AG09309 (cell line): Measurements from ENCODE around the gene TMTC2.

Experiments used
- DNase-seq: peaks from one replicate; pipeline ENCODE4 v3.0.0-alpha.2; 2010; ENCODE audit warnings: low read depth
- H3K4me3 ChIP-seq: 2 replicates; pipeline ENCODE4 v1.5.1; 2011; ENCODE audit warnings: mild to moderate bottlenecking, low read depth, low read length, moderate library complexity; ENCODE audit not compliant: control insufficient read depth
- TF ChIP-seq, protein P1 (sequence below): IDR thresholded peaks from 2 replicates; pipeline ENCODE4 v1.5.1; 2011; ENCODE audit warnings: mild to moderate bottlenecking, low read depth, low read length, inconsistent platforms; ENCODE audit not compliant: insufficient read depth, control insufficient read depth; ENCODE audit errors: missing control alignments

Gene TMTC2

DNA sequence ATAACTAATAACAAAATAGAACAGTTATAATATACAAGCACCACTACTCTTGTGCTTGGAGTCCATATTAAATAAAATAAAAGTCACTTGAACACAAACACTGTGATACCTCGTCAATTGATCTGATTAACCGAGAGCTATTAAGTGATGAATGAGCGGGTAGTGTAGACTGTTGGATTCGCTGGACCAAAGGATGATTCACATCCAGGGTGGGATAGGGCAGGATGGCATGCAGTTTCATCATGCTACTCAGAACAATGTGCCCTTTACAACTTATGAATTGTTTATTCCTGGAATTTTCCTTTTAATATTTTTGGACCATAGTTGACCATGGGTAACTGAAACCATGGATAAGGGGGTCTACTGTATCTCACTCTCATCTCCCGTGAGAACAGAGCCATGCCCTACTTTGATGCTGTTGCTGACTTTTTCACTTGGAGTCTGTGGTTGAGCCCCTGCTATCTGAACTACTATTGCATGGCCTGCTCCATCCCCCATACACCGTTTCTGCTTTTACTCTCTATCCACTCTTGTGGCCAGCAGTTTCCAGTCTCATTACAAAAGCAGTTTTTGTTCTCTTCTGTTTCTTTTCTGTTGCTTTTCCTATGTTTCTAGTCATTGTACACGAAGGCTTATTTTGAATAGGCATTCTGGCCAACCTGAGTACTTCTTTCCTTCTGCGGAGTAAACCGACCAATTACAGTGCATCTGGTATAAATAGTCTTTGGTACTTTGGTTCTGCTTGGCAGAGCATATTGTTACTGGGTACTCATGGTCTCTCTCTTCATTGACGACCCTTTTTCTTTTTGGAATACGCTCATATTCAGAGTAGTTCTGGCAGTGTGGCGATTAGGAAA lies 12.2 kb downstream of the TMTC2 start:
- TF ChIP-seq, protein P1, sequence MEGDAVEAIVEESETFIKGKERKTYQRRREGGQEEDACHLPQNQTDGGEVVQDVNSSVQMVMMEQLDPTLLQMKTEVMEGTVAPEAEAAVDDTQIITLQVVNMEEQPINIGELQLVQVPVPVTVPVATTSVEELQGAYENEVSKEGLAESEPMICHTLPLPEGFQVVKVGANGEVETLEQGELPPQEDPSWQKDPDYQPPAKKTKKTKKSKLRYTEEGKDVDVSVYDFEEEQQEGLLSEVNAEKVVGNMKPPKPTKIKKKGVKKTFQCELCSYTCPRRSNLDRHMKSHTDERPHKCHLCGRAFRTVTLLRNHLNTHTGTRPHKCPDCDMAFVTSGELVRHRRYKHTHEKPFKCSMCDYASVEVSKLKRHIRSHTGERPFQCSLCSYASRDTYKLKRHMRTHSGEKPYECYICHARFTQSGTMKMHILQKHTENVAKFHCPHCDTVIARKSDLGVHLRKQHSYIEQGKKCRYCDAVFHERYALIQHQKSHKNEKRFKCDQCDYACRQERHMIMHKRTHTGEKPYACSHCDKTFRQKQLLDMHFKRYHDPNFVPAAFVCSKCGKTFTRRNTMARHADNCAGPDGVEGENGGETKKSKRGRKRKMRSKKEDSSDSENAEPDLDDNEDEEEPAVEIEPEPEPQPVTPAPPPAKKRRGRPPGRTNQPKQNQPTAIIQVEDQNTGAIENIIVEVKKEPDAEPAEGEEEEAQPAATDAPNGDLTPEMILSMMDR, result no peak
- DNase-seq, result no peak
- no peak overlapping the region for H3K4me3 ChIP-seq

DNA sequence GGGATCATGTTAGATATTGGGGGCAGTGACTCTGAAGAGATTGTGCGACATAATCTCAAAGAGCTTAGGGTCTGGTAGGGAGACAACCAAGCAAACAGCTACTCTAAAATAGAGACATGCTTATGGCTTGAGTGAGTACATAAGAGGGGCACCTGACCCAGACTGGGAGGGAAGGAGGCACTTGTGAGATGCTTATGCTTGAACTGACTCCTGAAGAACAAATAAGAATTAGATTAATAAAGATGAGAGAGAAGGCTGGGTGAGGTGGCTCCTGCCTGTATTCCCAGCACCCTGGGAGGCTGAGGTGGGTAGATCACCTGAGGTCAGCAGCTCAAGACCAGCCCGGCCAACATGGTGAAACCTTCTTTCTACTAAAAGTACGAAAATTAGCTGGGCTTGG lies 19.1 kb downstream of the TMTC2 start:
- no peak overlapping the region for H3K4me3 ChIP-seq
- DNase-seq, result no peak
- TF ChIP-seq, protein P1, result no peak

GRCh38 chr12:82708061-82708879 lies 21.6 kb downstream of the TMTC2 start:
- no peak for DNase-seq

GRCh38 chr12:82709794-82710355 lies 23.2 kb downstream of the TMTC2 start:
- no peak for DNase-seq
- TF ChIP-seq, protein P1, result no peak
- no peak overlapping the region for H3K4me3 ChIP-seq

More at GRCh38 chr12:82708061-82708879, 21.6 kb downstream of the TMTC2 start:
- TF ChIP-seq, protein P1, result no peak
- no peak overlapping the region for H3K4me3 ChIP-seq

- no peak overlapping the region for H3K4me3 ChIP-seq
- TF ChIP-seq, protein P1, result no peak
- DNase-seq, result no peak
These were observed 24.0 kb downstream of the TMTC2 start for GRCh38 chr12:82710741-82711140.

DNA sequence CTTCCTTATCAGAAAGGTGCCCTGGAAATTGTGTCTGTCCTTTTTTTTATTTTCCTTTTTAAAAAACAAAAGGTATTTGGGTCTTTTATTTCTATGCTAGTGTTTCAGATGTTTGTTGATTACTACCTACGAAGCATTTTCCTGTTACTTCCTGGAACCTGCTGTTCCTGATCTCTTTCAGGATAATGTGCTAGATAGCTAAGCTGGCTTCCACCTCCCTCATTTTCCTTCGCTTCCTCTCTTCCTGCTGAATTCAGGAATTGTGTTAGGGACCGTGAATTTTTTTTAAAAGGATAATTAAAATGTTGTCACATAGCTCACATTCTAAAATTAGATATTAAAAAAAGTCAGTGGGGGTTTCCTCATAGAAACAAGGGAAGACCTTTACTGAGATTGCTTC lies 27.7 kb downstream of the TMTC2 start:
- TF ChIP-seq, protein P1, result no peak
- DNase-seq, result no peak
- no peak overlapping the region for H3K4me3 ChIP-seq
